SK-N-SH treated with all-trans-retinoic acid at 6 μM for 48 hours (cell line): ENCODE data around the gene HIBCH.
"Not testable (repeated sequence)": the region's sequence is repeated elsewhere in the genome, so short reads cannot be mapped to it uniquely, and the experiment has no call there.

Experiments used
- ATAC-seq: fragments of 200-7000 bp; cut with Tn5 transposase; 3 replicates; pipeline ENCODE4 v1.9.1; 2020; ENCODE audit warnings: mild to moderate bottlenecking, moderate library complexity
- CSDC2 ChIP-seq: fragments of 250-450 bp; sonication (Bioruptor Pico); IDR thresholded peaks from 2 replicates; pipeline ENCODE4 v1.5.0; 2020; ENCODE audit warnings: mild to moderate bottlenecking, moderate library complexity
- ESRRG ChIP-seq: fragments of 250-450 bp; sonication (Bioruptor Pico); IDR thresholded peaks from 2 replicates; pipeline ENCODE4 v1.6.1; 2021; ENCODE audit warnings: mild to moderate bottlenecking
- GLIS3 ChIP-seq: fragments of 250-450 bp; sonication (Bioruptor Pico); IDR thresholded peaks from 2 replicates; pipeline ENCODE4 v1.5.0; 2020; ENCODE audit warnings: mild to moderate bottlenecking, moderate library complexity
- ISL1 ChIP-seq: fragments of 250-450 bp; sonication (Bioruptor Pico); IDR thresholded peaks from 2 replicates; pipeline ENCODE4 v2.1.2; 2022; ENCODE audit warnings: mild to moderate bottlenecking, moderate library complexity
- PPARA ChIP-seq: fragments of 250-450 bp; sonication (Bioruptor Pico); IDR thresholded peaks from 2 replicates; pipeline ENCODE4 v1.5.0; 2020; ENCODE audit warnings: mild to moderate bottlenecking, borderline replicate concordance
- RARB ChIP-seq: fragments of 250-450 bp; sonication (Bioruptor Pico); IDR thresholded peaks from 2 replicates; pipeline ENCODE4 v1.8.0; 2021; ENCODE audit warnings: mild to moderate bottlenecking, moderate library complexity
- SNAI2 ChIP-seq: fragments of 250-450 bp; sonication (Bioruptor Pico); IDR thresholded peaks from 2 replicates; pipeline ENCODE4 v1.5.0; 2020; ENCODE audit warnings: mild to moderate bottlenecking, moderate library complexity
- TCF4 ChIP-seq: fragments of 250-450 bp; sonication (Bioruptor Pico); IDR thresholded peaks from 2 replicates; pipeline ENCODE4 v1.8.0; 2021; ENCODE audit warnings: mild to moderate bottlenecking, moderate library complexity, borderline replicate concordance
- TOX ChIP-seq: fragments of 250-450 bp; sonication (Bioruptor Pico); IDR thresholded peaks from 2 replicates; pipeline ENCODE4 v1.8.0; 2021; ENCODE audit warnings: mild to moderate bottlenecking, moderate library complexity, borderline replicate concordance
- ZC3H10 ChIP-seq: fragments of 250-450 bp; sonication (Bioruptor Pico); IDR thresholded peaks from 2 replicates; pipeline ENCODE4 v1.5.1; 2021; ENCODE audit warnings: mild to moderate bottlenecking, moderate library complexity
- ZFP3 ChIP-seq: fragments of 250-450 bp; sonication (Bioruptor Pico); IDR thresholded peaks from 2 replicates; pipeline ENCODE4 v1.5.0; 2020; ENCODE audit warnings: mild to moderate bottlenecking, moderate library complexity
- ZNF565 ChIP-seq: fragments of 450-650 bp; formaldehyde crosslinking; conservative IDR thresholded peaks from 2 replicates; pipeline ENCODE4 v1.5.0; 2020; ENCODE audit warnings: low read depth, mild to moderate bottlenecking, moderate library complexity
- ZNF70 ChIP-seq: fragments of 450-650 bp; formaldehyde crosslinking; IDR thresholded peaks from 2 replicates; pipeline ENCODE4 v1.5.0; 2020; ENCODE audit warnings: mild to moderate bottlenecking, moderate library complexity
- ZNF8 ChIP-seq: fragments of 450-650 bp; formaldehyde crosslinking; IDR thresholded peaks from 2 replicates; pipeline ENCODE4 v1.5.0; 2020; ENCODE audit warnings: mild to moderate bottlenecking, moderate library complexity
- TF ChIP-seq, protein P1 (sequence below): fragments of 250-450 bp; sonication (Bioruptor Pico); IDR thresholded peaks from 2 replicates; pipeline ENCODE4 v1.5.1; 2020; ENCODE audit warnings: low read depth, mild to moderate bottlenecking, moderate library complexity
- TF ChIP-seq, protein P2 (sequence below): fragments of 250-450 bp; sonication (Bioruptor Pico); IDR thresholded peaks from 2 replicates; pipeline ENCODE4 v1.5.1; 2021; ENCODE audit warnings: mild to moderate bottlenecking, moderate library complexity
- TF ChIP-seq, protein P3 (sequence below): fragments of 250-450 bp; sonication (Bioruptor Pico); IDR thresholded peaks from 2 replicates; pipeline ENCODE4 v1.8.0; 2021; ENCODE audit warnings: low read depth, mild to moderate bottlenecking, moderate library complexity, borderline replicate concordance
- TF ChIP-seq, protein P4 (sequence below): fragments of 250-450 bp; sonication (Bioruptor Pico); IDR thresholded peaks from 2 replicates; pipeline ENCODE4 v1.5.0; 2020; ENCODE audit warnings: mild to moderate bottlenecking, moderate library complexity

The HIBCH gene

DNA sequence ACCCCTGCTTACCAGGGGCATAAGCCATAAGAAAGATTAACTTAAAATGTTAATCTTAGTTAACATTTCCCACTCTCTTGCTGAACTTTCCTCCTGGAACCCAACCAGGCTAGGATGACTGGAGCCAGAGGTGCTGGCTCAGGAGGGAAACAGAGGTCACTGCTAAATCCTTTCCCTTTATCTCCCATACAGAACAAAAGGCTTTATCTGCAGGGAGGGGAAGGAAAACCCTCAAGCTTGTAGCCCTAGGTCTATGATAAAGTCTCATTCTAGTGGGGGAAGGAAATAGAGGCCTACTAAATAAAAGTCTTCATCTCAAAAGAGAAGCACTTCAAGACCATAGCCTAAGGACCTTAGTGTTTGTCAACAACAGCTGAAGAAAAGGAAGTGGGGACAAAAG lies 18.6 kb downstream of the HIBCH start:
- ATAC-seq: no peak
- TF ChIP-seq ESRRG (CRISPR knock-in tag): no peak

DNA sequence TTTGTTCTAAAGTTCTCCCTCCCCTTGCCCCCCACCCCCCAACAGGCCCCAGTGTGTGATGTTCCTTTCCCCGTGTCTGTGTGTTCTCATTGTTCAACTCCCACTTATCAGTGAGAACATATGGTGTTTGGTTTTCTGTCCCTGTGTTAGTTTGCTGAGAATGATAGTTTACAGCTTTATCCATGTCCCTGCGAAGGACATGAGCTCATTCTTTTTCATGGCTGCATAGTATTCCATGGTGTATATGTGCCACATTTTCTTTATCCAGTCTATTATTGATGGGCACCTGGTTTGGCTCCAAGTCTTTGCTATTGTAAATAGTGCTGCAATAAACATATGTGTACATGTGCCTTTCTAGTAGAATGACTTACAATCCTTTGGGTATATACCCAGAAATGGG lies 21.7 kb downstream of the HIBCH start:
- not testable (repeated sequence) for ATAC-seq

DNA sequence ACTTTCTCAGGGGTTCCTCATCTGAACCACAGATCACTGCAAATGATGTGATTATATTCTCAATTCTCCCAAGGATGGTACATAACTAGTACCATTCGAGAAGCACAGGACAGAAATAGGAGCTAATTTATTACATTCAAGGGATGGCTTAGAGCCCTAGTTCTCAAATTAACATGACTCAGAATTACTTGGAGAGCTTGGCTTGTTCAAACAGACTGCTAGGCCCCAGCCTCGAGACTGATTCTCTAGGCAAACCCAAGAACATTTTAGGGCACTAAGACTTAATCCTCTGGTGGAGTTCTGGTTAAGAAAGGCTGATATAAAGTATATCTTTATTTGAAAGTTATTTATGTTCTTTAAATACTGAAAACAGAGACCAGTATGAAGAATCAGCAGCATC lies 35.8 kb downstream of the HIBCH start:
- TF ChIP-seq ZC3H10 (CRISPR knock-in tag) (0 out of 2 replicates have a peak, but pooled peaks have one; percentile 15), TOX (CRISPR knock-in tag) (no peak)
- ATAC-seq: peak; percentile 83

DNA sequence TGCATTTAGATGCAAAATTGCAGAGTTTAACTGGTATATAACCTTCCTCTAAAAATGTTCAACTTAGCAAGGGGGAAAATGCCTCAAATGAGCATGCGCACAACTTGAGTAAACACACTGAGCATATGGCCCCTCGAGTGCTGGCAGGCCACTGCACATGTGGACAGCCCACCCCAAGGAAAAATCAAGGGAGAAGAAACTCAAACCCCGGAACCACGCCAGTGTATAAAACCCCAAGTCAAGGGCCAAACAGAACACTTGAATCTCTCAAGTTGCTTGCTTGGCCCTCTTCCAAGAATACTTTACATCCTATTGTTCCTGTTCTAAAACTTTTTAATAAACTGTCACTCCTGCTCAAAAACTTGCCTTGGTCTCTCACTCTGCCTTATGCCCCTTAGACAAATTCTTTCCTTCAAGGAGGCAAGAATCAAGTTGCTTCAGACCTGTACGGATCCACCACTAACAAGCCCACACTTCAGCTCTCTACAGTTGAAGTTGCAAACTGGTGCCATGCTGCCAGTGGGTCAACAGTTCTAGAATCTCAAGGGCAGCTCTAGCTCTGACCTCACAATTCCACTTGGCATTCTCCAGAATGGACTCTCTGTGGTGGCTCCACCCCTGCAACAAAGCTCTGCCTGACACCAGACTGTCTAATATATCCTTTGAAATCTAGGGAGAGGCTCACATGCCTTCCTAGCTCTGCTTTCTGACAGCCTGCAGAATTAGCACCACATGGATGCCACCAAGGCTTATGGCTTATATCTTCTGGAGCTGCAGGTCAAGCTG lies 38.9 kb downstream of the HIBCH start:
- TF ChIP-seq GLIS3: no peak
- TF ChIP-seq ISL1 (CRISPR knock-in tag): no peak
- TF ChIP-seq ZFP3 (CRISPR knock-in tag): no peak
- TF ChIP-seq, protein P1, sequence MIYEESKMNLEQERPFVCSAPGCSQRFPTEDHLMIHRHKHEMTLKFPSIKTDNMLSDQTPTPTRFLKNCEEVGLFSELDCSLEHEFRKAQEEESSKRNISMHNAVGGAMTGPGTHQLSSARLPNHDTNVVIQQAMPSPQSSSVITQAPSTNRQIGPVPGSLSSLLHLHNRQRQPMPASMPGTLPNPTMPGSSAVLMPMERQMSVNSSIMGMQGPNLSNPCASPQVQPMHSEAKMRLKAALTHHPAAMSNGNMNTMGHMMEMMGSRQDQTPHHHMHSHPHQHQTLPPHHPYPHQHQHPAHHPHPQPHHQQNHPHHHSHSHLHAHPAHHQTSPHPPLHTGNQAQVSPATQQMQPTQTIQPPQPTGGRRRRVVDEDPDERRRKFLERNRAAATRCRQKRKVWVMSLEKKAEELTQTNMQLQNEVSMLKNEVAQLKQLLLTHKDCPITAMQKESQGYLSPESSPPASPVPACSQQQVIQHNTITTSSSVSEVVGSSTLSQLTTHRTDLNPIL (CRISPR knock-in tag): no peak
- TF ChIP-seq CSDC2 (CRISPR knock-in tag): no peak
- TF ChIP-seq TCF4 (CRISPR knock-in tag): no peak
- no peak for TF ChIP-seq SNAI2 (CRISPR knock-in tag)
- TF ChIP-seq, protein P2, sequence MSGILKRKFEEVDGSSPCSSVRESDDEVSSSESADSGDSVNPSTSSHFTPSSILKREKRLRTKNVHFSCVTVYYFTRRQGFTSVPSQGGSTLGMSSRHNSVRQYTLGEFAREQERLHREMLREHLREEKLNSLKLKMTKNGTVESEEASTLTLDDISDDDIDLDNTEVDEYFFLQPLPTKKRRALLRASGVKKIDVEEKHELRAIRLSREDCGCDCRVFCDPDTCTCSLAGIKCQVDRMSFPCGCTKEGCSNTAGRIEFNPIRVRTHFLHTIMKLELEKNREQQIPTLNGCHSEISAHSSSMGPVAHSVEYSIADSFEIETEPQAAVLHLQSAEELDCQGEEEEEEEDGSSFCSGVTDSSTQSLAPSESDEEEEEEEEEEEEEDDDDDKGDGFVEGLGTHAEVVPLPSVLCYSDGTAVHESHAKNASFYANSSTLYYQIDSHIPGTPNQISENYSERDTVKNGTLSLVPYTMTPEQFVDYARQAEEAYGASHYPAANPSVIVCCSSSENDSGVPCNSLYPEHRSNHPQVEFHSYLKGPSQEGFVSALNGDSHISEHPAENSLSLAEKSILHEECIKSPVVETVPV (CRISPR knock-in tag): no peak
- TF ChIP-seq RARB (CRISPR knock-in tag): no peak
- no peak for TF ChIP-seq ZC3H10 (CRISPR knock-in tag)
- no peak for TF ChIP-seq PPARA (CRISPR knock-in tag)
- TF ChIP-seq, protein P3, sequence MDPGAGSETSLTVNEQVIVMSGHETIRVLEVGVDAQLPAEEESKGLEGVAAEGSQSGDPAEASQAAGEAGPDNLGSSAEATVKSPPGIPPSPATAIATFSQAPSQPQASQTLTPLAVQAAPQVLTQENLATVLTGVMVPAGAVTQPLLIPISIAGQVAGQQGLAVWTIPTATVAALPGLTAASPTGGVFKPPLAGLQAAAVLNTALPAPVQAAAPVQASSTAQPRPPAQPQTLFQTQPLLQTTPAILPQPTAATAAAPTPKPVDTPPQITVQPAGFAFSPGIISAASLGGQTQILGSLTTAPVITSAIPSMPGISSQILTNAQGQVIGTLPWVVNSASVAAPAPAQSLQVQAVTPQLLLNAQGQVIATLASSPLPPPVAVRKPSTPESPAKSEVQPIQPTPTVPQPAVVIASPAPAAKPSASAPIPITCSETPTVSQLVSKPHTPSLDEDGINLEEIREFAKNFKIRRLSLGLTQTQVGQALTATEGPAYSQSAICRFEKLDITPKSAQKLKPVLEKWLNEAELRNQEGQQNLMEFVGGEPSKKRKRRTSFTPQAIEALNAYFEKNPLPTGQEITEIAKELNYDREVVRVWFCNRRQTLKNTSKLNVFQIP (CRISPR knock-in tag): no peak
- no peak for TF ChIP-seq ZNF70
- TF ChIP-seq ZNF8 (CRISPR knock-in tag): no peak
- ATAC-seq: no peak

DNA sequence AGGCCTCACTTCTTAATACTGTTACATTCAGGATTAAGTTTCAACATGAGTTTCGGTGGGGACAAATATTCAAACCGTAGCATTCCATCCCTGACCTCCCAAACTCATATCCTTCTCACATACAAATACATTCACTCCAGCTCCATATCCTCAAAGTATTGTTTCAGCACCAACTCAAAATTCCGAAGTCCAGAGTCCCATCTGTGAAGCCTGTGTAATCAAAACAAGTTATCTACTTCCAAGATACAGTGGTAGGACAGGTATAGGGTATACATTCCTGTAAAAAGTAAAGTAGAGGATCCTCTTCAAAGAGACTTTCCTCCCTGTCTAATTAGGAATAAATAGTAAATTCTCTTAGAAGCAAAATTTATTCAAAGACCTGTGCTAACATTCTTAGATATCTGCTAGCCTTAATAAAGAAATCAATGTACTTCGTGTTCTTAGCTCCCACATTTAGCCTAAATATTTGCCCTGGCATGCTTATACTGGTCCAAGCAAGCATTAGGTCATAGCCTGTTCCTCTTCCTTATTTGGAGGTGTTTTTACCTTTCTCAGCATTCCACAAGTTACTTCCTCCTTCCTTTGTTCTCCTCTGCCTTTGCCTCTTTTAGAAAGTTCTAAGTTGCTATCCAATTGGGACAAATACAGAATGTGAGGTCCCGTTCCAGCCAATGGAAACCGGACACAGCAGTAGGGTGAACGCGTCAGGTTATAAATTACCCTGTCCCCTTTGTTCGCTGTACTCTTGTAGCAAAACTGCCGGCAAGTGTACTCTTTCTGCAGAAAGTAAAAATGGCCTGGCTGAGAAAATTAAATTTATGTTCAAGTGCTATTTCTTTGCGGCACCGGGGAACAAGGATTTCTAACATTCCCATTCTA lies 40.1 kb downstream of the HIBCH start:
- ATAC-seq: not testable (repeated sequence)

DNA sequence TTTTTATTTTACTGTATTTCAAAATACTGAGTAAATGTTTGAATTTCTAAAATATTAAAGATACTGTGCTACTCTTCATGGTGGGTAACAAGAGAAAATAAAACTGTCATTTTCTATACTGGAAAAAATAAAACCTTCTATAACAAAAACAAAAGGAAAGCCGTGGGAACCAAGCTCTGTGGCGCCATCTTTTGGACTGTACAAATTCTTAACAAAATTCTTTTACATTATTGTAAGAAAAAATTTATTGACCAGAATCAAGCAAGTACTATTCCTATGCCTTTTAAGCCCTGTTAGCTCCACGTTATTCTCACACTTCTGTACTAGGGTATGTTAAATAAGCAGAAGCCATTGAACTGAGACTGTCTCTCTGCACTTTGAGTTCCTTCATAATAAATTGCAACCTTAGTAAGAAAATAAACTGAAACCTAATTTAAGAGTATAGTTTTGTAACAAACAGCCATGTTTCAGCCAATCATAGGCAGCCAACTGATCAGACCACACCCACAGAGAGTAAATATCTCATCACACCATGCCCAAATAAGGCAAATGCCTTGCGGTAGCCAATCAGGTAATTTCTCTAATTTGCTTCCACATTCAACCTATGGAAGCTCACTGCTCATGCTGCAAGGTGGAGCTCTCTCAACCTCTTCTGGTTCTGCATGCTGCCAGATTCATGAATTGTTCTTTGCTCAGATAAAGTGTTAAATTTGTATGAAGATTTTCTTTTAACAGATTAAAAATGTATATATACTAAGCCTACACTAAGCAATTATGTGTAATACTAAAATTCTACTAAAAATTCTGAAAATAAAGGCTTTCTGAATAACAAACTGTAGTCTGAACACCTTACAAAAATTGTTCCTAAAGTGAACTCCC lies 42.2 kb downstream of the HIBCH start:
- TF ChIP-seq ZFP3 (CRISPR knock-in tag): no peak
- TF ChIP-seq CSDC2 (CRISPR knock-in tag): no peak
- no peak for TF ChIP-seq ZNF8 (CRISPR knock-in tag)
- TF ChIP-seq ESRRG (CRISPR knock-in tag): no peak
- TF ChIP-seq ZC3H10 (CRISPR knock-in tag): no peak
- TF ChIP-seq ZNF565 (CRISPR knock-in tag): no peak
- TF ChIP-seq, protein P4, sequence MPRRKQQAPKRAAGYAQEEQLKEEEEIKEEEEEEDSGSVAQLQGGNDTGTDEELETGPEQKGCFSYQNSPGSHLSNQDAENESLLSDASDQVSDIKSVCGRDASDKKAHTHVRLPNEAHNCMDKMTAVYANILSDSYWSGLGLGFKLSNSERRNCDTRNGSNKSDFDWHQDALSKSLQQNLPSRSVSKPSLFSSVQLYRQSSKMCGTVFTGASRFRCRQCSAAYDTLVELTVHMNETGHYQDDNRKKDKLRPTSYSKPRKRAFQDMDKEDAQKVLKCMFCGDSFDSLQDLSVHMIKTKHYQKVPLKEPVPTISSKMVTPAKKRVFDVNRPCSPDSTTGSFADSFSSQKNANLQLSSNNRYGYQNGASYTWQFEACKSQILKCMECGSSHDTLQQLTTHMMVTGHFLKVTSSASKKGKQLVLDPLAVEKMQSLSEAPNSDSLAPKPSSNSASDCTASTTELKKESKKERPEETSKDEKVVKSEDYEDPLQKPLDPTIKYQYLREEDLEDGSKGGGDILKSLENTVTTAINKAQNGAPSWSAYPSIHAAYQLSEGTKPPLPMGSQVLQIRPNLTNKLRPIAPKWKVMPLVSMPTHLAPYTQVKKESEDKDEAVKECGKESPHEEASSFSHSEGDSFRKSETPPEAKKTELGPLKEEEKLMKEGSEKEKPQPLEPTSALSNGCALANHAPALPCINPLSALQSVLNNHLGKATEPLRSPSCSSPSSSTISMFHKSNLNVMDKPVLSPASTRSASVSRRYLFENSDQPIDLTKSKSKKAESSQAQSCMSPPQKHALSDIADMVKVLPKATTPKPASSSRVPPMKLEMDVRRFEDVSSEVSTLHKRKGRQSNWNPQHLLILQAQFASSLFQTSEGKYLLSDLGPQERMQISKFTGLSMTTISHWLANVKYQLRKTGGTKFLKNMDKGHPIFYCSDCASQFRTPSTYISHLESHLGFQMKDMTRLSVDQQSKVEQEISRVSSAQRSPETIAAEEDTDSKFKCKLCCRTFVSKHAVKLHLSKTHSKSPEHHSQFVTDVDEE (CRISPR knock-in tag): no peak
- peak; percentile 53 for ATAC-seq
